Motor neuron (in vitro differentiated cells): ENCODE measurements around the gene GPR107. TPM values are rescaled to one million over a fixed set of nuclear protein-coding genes. Genes with fewer than 3 reads are reported as not detected.
A peak's percentile ranks its signal among the peaks of the same experiment; 100 is the strongest.

Source experiments
- ATAC-seq, 8 experiments: fragments of 200-7000 bp; cut with Tn5 transposase; replicated peaks in 6 of 8; 2 replicates each; pipeline ENCODE4 v1.8.0; 2021; ENCODE audit warnings: mild to moderate bottlenecking in 8 of 8, moderate library complexity in 8 of 8
- H3K27ac ChIP-seq, 2 donors: fragments of 250-450 bp; sonication (Bioruptor Pico); 2 replicates each; pipeline ENCODE4 v1.9.0; 2021; ENCODE audit warnings: antibody characterized with exemption in 2 of 2, mild to moderate bottlenecking in 2 of 2, moderate library complexity in 1 of 2
- H3K4me1 ChIP-seq, 2 donors: fragments of 250-450 bp; sonication (Bioruptor Pico); replicated peaks in 1 of 2; 2 replicates each; pipeline ENCODE4 v1.6.1; 2021; ENCODE audit warnings: antibody characterized with exemption in 2 of 2, mild to moderate bottlenecking in 2 of 2, moderate library complexity in 1 of 2
- H3K4me3 ChIP-seq, 5 donors: fragments of 250-450 bp; sonication (Bioruptor Pico); 2 replicates each; pipeline ENCODE4 v1.9.0; 2021; ENCODE audit warnings: antibody characterized with exemption in 5 of 5, mild to moderate bottlenecking in 5 of 5, moderate library complexity in 4 of 5
- whole genome bisulfite sequencing, 10 experiments: fragments of 450-650 bp; shearing (Covaris generic); methylation state at CpG; one replicate each; pipeline ENCODE4 v1.0.0; 2022; 5-methylcytosine and 5-hydroxymethylcytosine counted together
- in situ Hi-C, 9 experiments: fragments of 400-800 bp; cut with MboI; loops; one replicate each; pipeline ENCODE4 v1.15.0; 2021; ENCODE audit warnings: low sequenced_read_pairs in 9 of 9, low pct_unique_long_range_greater_than_20kb in 2 of 9; ENCODE audit not compliant: unreplicated experiment in 9 of 9
- total RNA-seq, 8 experiments: library from RNA; unstranded; fragments of 300-600 nt; gene quantifications; 2 replicates each; pipeline versions ENCODE4 v1.2.3 to v1.2.4, GENCODE V29; 2022

Gene GPR107
- total RNA-seq, 8 experiments from 2014 or later, result 27.6 to 58.5 (median 39.7) TPM

GRCh38 chr9:130107955-130108354, 54.2 kb downstream of the GPR107 start:
- WGBS, 10 experiments, result 83 to 100% (median 100%) methylated on average over 1 to 2 of the region's 2 CpGs
- in situ Hi-C loops, result loop anchor here in 7 of 9 experiments (10.0 to 25.0 kb wide), 3 partner anchors 127 to 229 kb away; no protein-coding TSS in a partner anchor
- H3K27ac ChIP-seq, result no peak overlapping the region
- H3K4me1 ChIP-seq, result peaks cover 3 to 24% of the 10 kb centered on the region in 2 donors
- no peak overlapping the region for H3K4me3 ChIP-seq
- no peak for ATAC-seq

GRCh38 chr9:130110166-130110565, 56.5 kb downstream of the GPR107 start:
- in situ Hi-C loops, result loop anchor here in 7 of 9 experiments (10.0 to 25.0 kb wide), 3 partner anchors 127 to 235 kb away; no protein-coding TSS in a partner anchor
- H3K27ac ChIP-seq, result no peak overlapping the region
- no peak for ATAC-seq
- H3K4me3 ChIP-seq, result no peak overlapping the region
- 80 to 100% (median 86%) methylated on average over 1 to 4 of the region's 5 CpGs; no CpG with 5 or more reads in 4 of the 10 experiments for WGBS, 10 experiments
- peaks cover 3 to 26% of the 10 kb centered on the region in 2 donors for H3K4me1 ChIP-seq

GRCh38 chr9:130110596-130111021, 56.9 kb downstream of the GPR107 start:
- H3K4me3 ChIP-seq, result no peak overlapping the region
- 33 to 100% (median 93%) methylated on average over 1 to 5 of the region's 7 CpGs; no CpG with 5 or more reads in 5 of the 10 experiments for WGBS, 10 experiments
- no peak overlapping the region for H3K27ac ChIP-seq
- in situ Hi-C loops, result loop anchor here in 7 of 9 experiments (10.0 to 25.0 kb wide), 3 partner anchors 127 to 234 kb away; no protein-coding TSS in a partner anchor
- no peak for ATAC-seq
- peaks cover 3 to 26% of the 10 kb centered on the region in 2 donors for H3K4me1 ChIP-seq

- peaks cover 3 to 26% of the 10 kb centered on the region in 2 donors for H3K4me1 ChIP-seq
- H3K27ac ChIP-seq, result peak overlapping the region; percentile 14 to 47
- no peak overlapping the region for H3K4me3 ChIP-seq
- peak in 5 of 8 experiments; percentile 68 to 89 (median 75) for ATAC-seq
- in situ Hi-C loops, result loop anchor here in 7 of 9 experiments (10.0 to 25.0 kb wide), 3 partner anchors 125 to 233 kb away; no protein-coding TSS in a partner anchor
- WGBS, 10 experiments, result 60 to 100% (median 86%) methylated on average over 2 to 22 of the region's 30 CpGs; no CpG with 5 or more reads in 1 of the 10 experiments
Observed at GRCh38 chr9:130111786-130112537, 58.3 kb downstream of the GPR107 start.

- WGBS, 10 experiments, result 38 to 100% (median 90%) methylated on average over 1 to 3 of the region's 3 CpGs; no CpG with 5 or more reads in 1 of the 10 experiments
- Histone ChIP-seq H3K4me1 (peaks cover 8 to 30% of the 10 kb centered on the region in 2 donors), H3K4me3 (no peak overlapping the region), H3K27ac (peak overlapping the region; percentile 14 to 47)
- in situ Hi-C loops, result loop anchor here in 7 of 9 experiments (10.0 to 25.0 kb wide), 3 partner anchors 125 to 232 kb away; no protein-coding TSS in a partner anchor
- peak in 3 of 8 experiments; percentile 14 to 85 (median 81) for ATAC-seq
Observed at GRCh38 chr9:130112538-130113151, 58.9 kb downstream of the GPR107 start.

GRCh38 chr9:130114741-130115140, 61.0 kb downstream of the GPR107 start:
- in situ Hi-C loops, result loop anchor here in 7 of 9 experiments (10.0 to 25.0 kb wide), 3 partner anchors 123 to 230 kb away; no protein-coding TSS in a partner anchor
- no peak for ATAC-seq
- no peak overlapping the region for H3K27ac ChIP-seq
- H3K4me1 ChIP-seq, result peaks cover 26 to 47% of the 10 kb centered on the region in 2 donors
- H3K4me3 ChIP-seq, result no peak overlapping the region

- Histone ChIP-seq H3K27ac (no peak overlapping the region), H3K4me3 (no peak overlapping the region), H3K4me1 (peaks cover 26 to 38% of the 10 kb centered on the region in 2 donors)
- ATAC-seq, result no peak
- 60 to 95% (median 90%) methylated on average over 1 to 7 of the region's 9 CpGs; no CpG with 5 or more reads in 2 of the 10 experiments for WGBS, 10 experiments
- in situ Hi-C loops, result loop anchor here in 7 of 9 experiments (10.0 to 25.0 kb wide), 3 partner anchors 121 to 228 kb away; no protein-coding TSS in a partner anchor
Observed at GRCh38 chr9:130116346-130116745, 62.6 kb downstream of the GPR107 start.

- in situ Hi-C loops, result loop anchor here in 7 of 9 experiments (10.0 to 25.0 kb wide), 3 partner anchors 120 to 227 kb away; no protein-coding TSS in a partner anchor
- peaks cover 28 to 32% of the 10 kb centered on the region in 2 donors for H3K4me1 ChIP-seq
- H3K4me3 ChIP-seq, result no peak overlapping the region
- H3K27ac ChIP-seq, result peak overlapping the region; percentile 22 to 26
- no peak for ATAC-seq
- 73 to 100% (median 87%) methylated on average over 2 to 5 of the region's 9 CpGs; no CpG with 5 or more reads in 4 of the 10 experiments for whole genome bisulfite sequencing, 10 experiments
Observed at GRCh38 chr9:130117376-130117775, 63.7 kb downstream of the GPR107 start.

- in situ Hi-C loops, result loop anchor here in 7 of 9 experiments (10.0 to 25.0 kb wide), 3 partner anchors 119 to 227 kb away; no protein-coding TSS in a partner anchor
- Histone ChIP-seq H3K4me1 (peaks cover 25 to 32% of the 10 kb centered on the region in 2 donors), H3K4me3 (no peak overlapping the region), H3K27ac (peak overlapping the region; percentile 59 to 69)
- peak in 4 of 8 experiments; percentile 1 to 9 (median 4) for ATAC-seq
- WGBS, 10 experiments, result 0 to 100% (median 84%) methylated on average over 1 to 7 of the region's 11 CpGs; no CpG with 5 or more reads in 2 of the 10 experiments
Observed at GRCh38 chr9:130117816-130118632, 64.3 kb downstream of the GPR107 start.

GRCh38 chr9:130118841-130119518, 65.3 kb downstream of the GPR107 start:
- peaks cover 32 to 37% of the 10 kb centered on the region in 2 donors for H3K4me1 ChIP-seq
- in situ Hi-C loops, result loop anchor here in 7 of 9 experiments (10.0 to 25.0 kb wide), 3 partner anchors 118 to 226 kb away; no protein-coding TSS in a partner anchor
- 0 to 100% (median 64%) methylated on average over 1 to 4 of the region's 17 CpGs; no CpG with 5 or more reads in 3 of the 10 experiments for WGBS, 10 experiments
- ATAC-seq, result peak; percentile 93 to 96 (median 94)
- peak overlapping the region; percentile 59 to 69 for H3K27ac ChIP-seq
- H3K4me3 ChIP-seq, result no peak overlapping the region

- peak in 2 of 8 experiments; percentile 2 to 7 for ATAC-seq
- no peak overlapping the region for H3K4me3 ChIP-seq
- WGBS, 10 experiments, result 62 to 100% (median 87%) methylated on average over 1 to 10 of the region's 14 CpGs; no CpG with 5 or more reads in 1 of the 10 experiments
- peak overlapping the region; percentile 17 to 59 for H3K27ac ChIP-seq
- H3K4me1 ChIP-seq, result peaks cover 39 to 44% of the 10 kb centered on the region in 2 donors
- in situ Hi-C loops, result loop anchor here in 7 of 9 experiments (10.0 to 25.0 kb wide), 3 partner anchors 118 to 225 kb away; no protein-coding TSS in a partner anchor
Observed at GRCh38 chr9:130119519-130120298, 66.0 kb downstream of the GPR107 start.
